Activated naive CD4-positive, alpha-beta T cell treated with anti-CD3 and anti-CD28 coated beads, Interleukin-2, amount 10 ng/mL, durations not matched to agents 7 days and 5 days (primary cell): Measurements from ENCODE around the gene RERE.

Experiments
- CTCF ChIA-PET: fragments of 350-600 bp; sonication (Branson Sonifier 250); formaldehyde crosslinking; loops from one replicate; lab custom pipeline; 2021; ENCODE audit warnings: antibody characterized with exemption; lab: Charles Lee
- DNase-seq: peaks from one replicate; pipeline ENCODE4 v3.0.0-alpha.2; 2020
- H3K27ac Mint-ChIP-seq: one replicate; pipeline ENCODE4 v1.8.0; 2021; ENCODE audit warnings: mild to moderate bottlenecking, moderate library complexity, mixed read lengths
- H3K27me3 Mint-ChIP-seq: one replicate; pipeline ENCODE4 v1.8.0; 2021; ENCODE audit warnings: mild to moderate bottlenecking, mixed read lengths
- H3K36me3 Mint-ChIP-seq: one replicate; pipeline ENCODE4 v1.8.0; 2021; ENCODE audit warnings: mixed read lengths
- H3K4me1 Mint-ChIP-seq: one replicate; pipeline ENCODE4 v1.8.0; 2021; ENCODE audit warnings: mixed read lengths
- H3K4me3 Mint-ChIP-seq: one replicate; pipeline ENCODE4 v1.8.0; 2021; ENCODE audit warnings: mild to moderate bottlenecking, moderate library complexity, mixed read lengths
- H3K9me3 Mint-ChIP-seq: one replicate; pipeline ENCODE4 v1.8.0; 2021; ENCODE audit warnings: mixed read lengths

The RERE gene

DNA sequence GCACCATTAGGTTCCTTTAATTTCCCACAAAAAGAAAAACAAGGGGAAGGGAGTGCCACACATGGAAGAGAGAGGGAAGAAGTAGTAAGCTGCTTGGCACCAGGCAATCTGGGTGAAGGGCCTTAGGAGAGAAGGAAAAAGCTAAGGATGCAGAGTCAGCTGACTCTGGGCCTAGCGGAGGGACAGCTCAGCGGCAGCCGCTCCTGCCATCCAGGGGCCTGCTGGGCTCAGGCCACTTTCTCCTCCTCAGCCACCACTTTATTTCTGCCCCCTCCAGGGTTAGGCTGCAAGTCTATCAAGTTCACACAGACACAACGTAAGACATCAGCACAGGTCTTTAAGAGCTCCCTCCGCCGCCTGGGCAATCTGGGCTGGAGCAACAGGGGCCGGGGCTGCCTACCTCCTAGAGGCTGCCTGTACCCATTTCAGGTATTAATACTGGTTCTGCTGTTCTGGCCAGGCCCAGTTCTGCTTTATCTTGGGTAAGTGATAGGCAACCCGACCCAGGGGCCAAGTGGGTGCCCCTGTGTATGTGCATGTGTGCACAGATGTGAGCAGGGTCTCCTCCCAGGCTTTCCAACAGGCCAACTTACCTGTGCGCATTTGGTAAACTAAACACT lies 446.0 kb downstream of the RERE start:
- H3K27ac Mint-ChIP-seq: no peak overlapping the region
- peaks cover 20% of the 10 kb centered on the region for H3K4me1 Mint-ChIP-seq
- DNase-seq: no peak
- CTCF ChIA-PET: interaction anchor here (0.9 to 1.6 kb wide), 5 partner anchors 23 to 357 kb away, joined by 3 to 4 read pairs (median 3); no protein-coding TSS in a partner anchor
- no peak overlapping the region for H3K4me3 Mint-ChIP-seq
- H3K27me3 Mint-ChIP-seq: no peaks in the 10 kb centered on the region
- H3K36me3 Mint-ChIP-seq: peaks cover 11% of the 10 kb centered on the region
- no peaks in the 10 kb centered on the region for H3K9me3 Mint-ChIP-seq

GRCh38 chr1:8370905-8371315 lies 446.5 kb downstream of the RERE start:
- peaks cover 14% of the 10 kb centered on the region for H3K36me3 Mint-ChIP-seq
- H3K4me1 Mint-ChIP-seq: peaks cover 14% of the 10 kb centered on the region
- no peak overlapping the region for H3K27ac Mint-ChIP-seq
- no peak overlapping the region for H3K4me3 Mint-ChIP-seq
- no peaks in the 10 kb centered on the region for H3K9me3 Mint-ChIP-seq
- DNase-seq: no peak
- CTCF ChIA-PET: interaction anchor here (0.7 to 1.6 kb wide), 6 partner anchors 20 to 356 kb away, joined by 3 to 4 read pairs (median 3); no protein-coding TSS in a partner anchor
- H3K27me3 Mint-ChIP-seq: no peaks in the 10 kb centered on the region

DNA sequence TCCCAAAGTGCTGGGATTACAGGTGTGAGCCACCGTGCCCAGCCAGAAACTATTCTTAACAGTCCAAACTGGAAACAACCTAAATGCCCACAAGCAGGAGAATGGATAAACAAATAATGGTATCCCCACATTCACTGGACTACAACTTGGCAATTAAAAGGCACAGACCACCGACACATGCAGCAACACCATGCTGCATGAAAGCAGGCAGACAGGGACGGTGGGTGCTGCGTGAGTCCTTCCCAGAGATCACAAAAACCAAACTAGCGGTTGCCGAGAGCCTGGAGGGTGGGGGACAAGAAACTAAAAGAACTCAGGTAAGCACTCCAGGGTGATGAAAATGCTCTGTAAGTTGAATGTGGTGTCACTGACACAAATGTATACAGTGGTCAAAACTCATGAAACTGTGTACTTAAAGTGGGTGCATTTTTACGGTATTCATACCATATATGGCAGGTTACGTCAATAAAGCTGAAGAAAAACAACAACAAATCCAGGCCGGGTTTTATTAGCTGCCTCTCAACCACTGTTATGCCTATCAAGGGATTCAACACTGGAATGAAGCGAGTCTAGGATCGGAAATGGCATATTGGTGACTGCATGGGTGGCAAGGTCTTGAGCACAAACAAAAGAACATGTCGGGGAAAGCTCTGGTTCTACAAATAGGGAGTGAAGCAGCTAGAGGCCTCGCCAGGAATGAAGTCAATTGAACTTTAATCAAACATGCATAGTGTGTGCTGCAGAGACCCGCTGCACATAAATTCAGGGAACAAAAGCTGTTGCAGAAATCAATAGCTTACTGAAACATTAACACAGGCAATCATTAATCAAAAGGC lies 447.2 kb downstream of the RERE start:
- Mint-ChIP-seq H3K27ac (no peak overlapping the region), H3K36me3 (peaks cover 20% of the 10 kb centered on the region)

GRCh38 chr1:8368956-8369639 lies 448.3 kb downstream of the RERE start:
- Mint-ChIP-seq H3K27me3 (no peaks in the 10 kb centered on the region), H3K4me1 (peaks cover 4% of the 10 kb centered on the region), H3K9me3 (no peaks in the 10 kb centered on the region), H3K36me3 (peaks cover 18% of the 10 kb centered on the region), H3K4me3 (no peak overlapping the region), H3K27ac (no peak overlapping the region)
- CTCF ChIA-PET: interaction anchor here (0.8 to 1.2 kb wide), 2 partner anchors 11 to 480 kb away, joined by 3 read pairs; no protein-coding TSS in a partner anchor
- DNase-seq: no peak

More for the DNA sequence above, 447.2 kb downstream of the RERE start:
- Mint-ChIP-seq H3K9me3 (no peaks in the 10 kb centered on the region), H3K4me1 (peaks cover 11% of the 10 kb centered on the region), H3K4me3 (no peak overlapping the region), H3K27me3 (no peaks in the 10 kb centered on the region)
- CTCF ChIA-PET: interaction anchor here (0.7 to 1.6 kb wide), 4 partner anchors 20 to 349 kb away, joined by 3 to 4 read pairs (median 3); no protein-coding TSS in a partner anchor
- no peak for DNase-seq

GRCh38 chr1:8367571-8368194 lies 449.8 kb downstream of the RERE start:
- no peak overlapping the region for H3K27ac Mint-ChIP-seq
- H3K4me3 Mint-ChIP-seq: no peak overlapping the region
- peaks cover 23% of the 10 kb centered on the region for H3K36me3 Mint-ChIP-seq
- no peaks in the 10 kb centered on the region for H3K27me3 Mint-ChIP-seq
- H3K9me3 Mint-ChIP-seq: no peaks in the 10 kb centered on the region
- no peak for DNase-seq
- CTCF ChIA-PET: interaction anchor here (1.2 kb wide), 2 partner anchors 354 to 481 kb away, joined by 3 read pairs; no protein-coding TSS in a partner anchor
- H3K4me1 Mint-ChIP-seq: peaks cover 2% of the 10 kb centered on the region

- peaks cover 28% of the 10 kb centered on the region for H3K36me3 Mint-ChIP-seq
- no peaks in the 10 kb centered on the region for H3K9me3 Mint-ChIP-seq
- H3K27ac Mint-ChIP-seq: peak overlapping the region; percentile 61
Measured at GRCh38 chr1:8365661-8366362, 451.6 kb downstream of the RERE start.

DNA sequence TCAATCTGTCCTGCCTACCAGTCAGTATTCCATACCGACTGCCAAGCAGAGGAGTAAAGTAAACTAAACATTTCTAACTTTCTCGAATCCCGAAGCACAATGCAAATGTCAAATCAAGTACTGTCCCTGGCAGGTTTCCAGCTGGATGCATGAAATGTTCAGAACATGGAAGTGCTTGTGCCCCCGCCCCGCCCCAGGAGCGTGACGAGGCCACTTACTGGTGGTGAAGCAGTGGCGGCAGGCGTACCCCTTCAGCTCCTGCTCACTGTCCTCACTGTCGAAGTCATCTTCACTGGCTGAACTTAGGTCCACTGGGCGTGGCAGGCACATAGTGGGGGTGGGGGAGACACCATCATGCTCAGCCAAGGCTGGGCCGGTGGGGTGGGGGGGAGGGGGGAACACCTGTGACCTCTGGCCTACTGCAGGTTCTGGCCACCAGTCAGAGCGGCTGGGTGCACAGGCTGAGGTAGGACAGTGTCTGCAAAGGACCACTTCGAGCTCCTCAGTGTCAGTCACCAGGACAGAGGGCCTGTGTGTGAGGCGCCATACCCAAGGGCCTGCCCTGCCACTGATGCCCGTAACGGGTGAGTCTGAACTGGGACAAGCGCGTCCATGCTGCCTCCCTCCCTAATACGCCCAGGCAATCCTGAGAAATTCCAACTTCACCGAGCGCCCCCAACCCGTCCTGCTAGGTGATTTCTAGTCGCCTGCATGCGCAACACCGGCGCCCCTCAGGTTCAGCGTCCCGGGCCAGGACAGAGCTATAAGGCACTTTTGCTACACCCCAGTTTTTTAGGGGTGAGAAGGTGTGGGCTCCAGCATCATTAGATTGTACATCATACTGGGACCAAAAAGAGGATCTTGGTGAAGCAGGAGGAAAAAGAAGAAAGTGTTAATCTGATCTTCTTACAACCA lies 452.7 kb downstream of the RERE start:
- H3K4me3 Mint-ChIP-seq: no peak overlapping the region
- no peaks in the 10 kb centered on the region for H3K9me3 Mint-ChIP-seq
- peaks cover 28% of the 10 kb centered on the region for H3K36me3 Mint-ChIP-seq
- peaks cover 2% of the 10 kb centered on the region for H3K4me1 Mint-ChIP-seq
- H3K27me3 Mint-ChIP-seq: no peaks in the 10 kb centered on the region
- no peak overlapping the region for H3K27ac Mint-ChIP-seq
- CTCF ChIA-PET: no interaction called here
- DNase-seq: no peak

More at GRCh38 chr1:8365661-8366362, 451.6 kb downstream of the RERE start:
- H3K4me3 Mint-ChIP-seq: no peak overlapping the region
- no peaks in the 10 kb centered on the region for H3K27me3 Mint-ChIP-seq
- DNase-seq: no peak
- CTCF ChIA-PET: no interaction called here
- H3K4me1 Mint-ChIP-seq: peaks cover 2% of the 10 kb centered on the region

DNA sequence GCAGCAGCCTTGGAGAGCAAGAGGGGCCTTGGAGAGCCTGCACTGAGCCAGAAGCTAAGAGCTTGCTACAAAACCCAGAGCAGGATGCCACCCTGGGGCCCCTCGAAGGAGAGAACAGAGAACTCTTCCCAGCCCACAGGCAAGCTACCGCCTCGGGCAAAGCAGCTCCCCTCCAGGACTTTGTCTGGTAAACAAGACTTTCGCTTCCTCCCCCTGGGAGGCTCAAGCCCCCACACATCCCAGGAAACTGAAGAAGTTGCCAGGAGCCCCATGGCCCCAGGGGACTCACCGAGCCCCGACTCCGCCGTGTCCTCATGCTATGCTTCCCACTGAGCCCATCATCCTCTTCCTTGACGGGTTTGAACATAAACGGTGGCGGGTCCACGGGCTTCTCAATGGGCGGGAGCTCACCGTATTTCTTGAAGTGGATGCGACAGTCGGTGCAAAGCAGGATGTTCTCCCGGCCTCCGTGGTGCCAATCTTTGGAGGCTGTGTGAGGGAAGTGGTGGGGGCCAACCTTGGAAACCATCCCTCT lies 453.6 kb downstream of the RERE start:
- no peaks in the 10 kb centered on the region for H3K4me1 Mint-ChIP-seq
- CTCF ChIA-PET: no interaction called here
- no peak overlapping the region for H3K27ac Mint-ChIP-seq
- H3K27me3 Mint-ChIP-seq: no peaks in the 10 kb centered on the region
- H3K4me3 Mint-ChIP-seq: no peak overlapping the region
- no peaks in the 10 kb centered on the region for H3K9me3 Mint-ChIP-seq
- H3K36me3 Mint-ChIP-seq: peaks cover 30% of the 10 kb centered on the region
- DNase-seq: no peak

DNA sequence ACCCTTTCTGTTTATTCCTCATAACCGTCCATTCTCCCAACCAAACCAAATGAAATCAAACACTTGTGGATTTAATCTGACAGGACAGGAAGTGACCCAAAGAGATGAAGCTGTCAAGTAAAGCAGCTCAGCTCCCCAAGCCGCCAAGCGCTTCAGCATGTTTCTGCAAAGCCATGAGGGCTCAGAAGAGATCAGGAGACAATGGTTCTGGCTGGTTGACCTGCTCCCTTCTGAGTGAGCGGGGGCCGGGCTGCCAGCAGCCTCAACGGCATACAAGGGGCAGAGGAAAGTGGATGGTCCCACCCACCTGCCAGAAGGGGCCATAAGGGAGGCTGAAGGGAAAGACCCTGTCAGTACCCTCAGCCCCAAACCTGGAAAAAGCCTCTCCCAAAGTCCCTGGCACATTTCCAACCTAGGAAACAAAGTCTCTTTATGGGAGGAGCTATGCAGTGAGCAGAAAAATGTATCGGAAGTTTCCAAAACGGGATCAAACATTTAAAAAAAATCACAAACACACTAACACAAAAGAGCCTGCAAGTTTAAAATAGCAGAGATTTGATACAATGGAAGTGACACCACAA lies 454.2 kb downstream of the RERE start:
- CTCF ChIA-PET: no interaction called here
- Mint-ChIP-seq H3K9me3 (no peaks in the 10 kb centered on the region), H3K36me3 (peaks cover 32% of the 10 kb centered on the region), H3K4me1 (no peaks in the 10 kb centered on the region), H3K4me3 (no peak overlapping the region), H3K27ac (peak overlapping the region; percentile 42), H3K27me3 (no peaks in the 10 kb centered on the region)
- no peak for DNase-seq

GRCh38 chr1:8362701-8363101 lies 454.7 kb downstream of the RERE start:
- Mint-ChIP-seq H3K9me3 (no peaks in the 10 kb centered on the region), H3K27me3 (no peaks in the 10 kb centered on the region), H3K27ac (peak overlapping the region; percentile 42), H3K36me3 (peaks cover 38% of the 10 kb centered on the region), H3K4me3 (no peak overlapping the region), H3K4me1 (no peaks in the 10 kb centered on the region)
- DNase-seq: no peak
- CTCF ChIA-PET: no interaction called here

DNA sequence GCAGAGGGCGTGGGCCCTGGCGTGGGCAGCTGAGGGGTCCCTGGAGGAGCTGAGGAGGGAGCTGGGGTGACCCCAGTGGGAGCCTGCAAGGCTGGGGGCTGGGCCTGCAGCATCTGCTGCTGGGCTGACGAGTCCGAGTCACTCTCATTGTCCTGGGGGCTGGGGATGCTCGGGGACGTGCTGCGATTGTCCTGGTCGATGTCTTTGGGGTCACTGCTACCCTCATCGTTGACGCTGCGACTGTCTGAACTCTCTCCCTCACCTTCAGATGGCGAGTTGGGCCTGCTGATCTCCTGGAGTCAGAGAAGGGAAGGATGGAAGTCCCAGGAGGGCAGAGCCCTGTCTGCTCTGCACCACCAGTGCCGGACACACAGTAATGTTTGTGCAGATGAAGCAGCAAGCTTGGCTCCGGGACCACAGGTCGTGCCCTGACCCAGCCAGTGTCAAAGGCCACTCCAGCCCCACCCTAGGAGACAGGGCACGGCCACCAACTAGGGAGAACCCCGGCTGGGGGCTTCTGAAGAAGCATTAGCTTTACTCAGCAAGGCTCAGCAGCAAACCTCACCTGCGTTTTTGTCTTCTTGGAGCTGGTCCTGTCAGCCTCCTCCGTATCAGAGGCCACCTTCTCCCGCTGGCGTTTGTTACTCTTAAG lies 456.1 kb downstream of the RERE start:
- no peak for DNase-seq
- CTCF ChIA-PET: interaction anchor here (1.1 kb wide), 1 partner anchor 11 kb away, joined by 4 read pairs; no protein-coding TSS in a partner anchor
- no peak overlapping the region for H3K4me3 Mint-ChIP-seq
- no peak overlapping the region for H3K27ac Mint-ChIP-seq
- no peaks in the 10 kb centered on the region for H3K9me3 Mint-ChIP-seq
- H3K36me3 Mint-ChIP-seq: peaks cover 46% of the 10 kb centered on the region
- peaks cover 4% of the 10 kb centered on the region for H3K27me3 Mint-ChIP-seq
- no peaks in the 10 kb centered on the region for H3K4me1 Mint-ChIP-seq
